ENCODE data around the gene HS3ST2. TPM values are rescaled to one million over a fixed set of nuclear protein-coding genes. Genes with fewer than 3 reads are reported as not detected.

The HS3ST2 gene
- total RNA-seq, 1 experiment from 2014 or later = not detected

DNA sequence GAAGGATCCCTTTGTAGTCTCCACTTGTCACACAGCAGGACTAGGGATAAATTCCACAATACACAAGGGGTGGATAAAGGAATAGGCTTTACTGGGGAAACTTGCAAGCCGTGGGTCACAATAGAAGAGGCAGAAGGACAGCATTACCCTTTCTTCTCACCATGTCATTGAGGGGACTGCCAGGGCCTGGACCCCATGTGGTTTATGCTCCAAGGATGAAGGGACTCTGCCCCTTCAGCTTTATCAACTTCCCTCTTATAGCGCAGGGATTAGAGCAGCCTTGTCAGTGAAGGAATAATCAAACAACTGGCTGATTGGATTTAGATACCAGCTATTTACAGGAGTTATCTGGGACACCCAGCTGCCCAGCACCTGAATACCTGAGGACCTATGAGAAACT is 89.8 kb downstream of the HS3ST2 start:
- no peaks in the 10 kb centered on the region for H3K9me3 Mint-ChIP-seq (ENCODE audit: low read depth, unreplicated experiment)
- H3K4me3 Mint-ChIP-seq (ENCODE audit: low read depth, unreplicated experiment) = no peak overlapping the region
- CTCF ChIA-PET = no interaction called here
- no TSS peak for BruUV-seq (replicated peaks)
- H3K27me3 Mint-ChIP-seq (ENCODE audit: unreplicated experiment) = peaks cover 57% of the 10 kb centered on the region
- H3K36me3 Mint-ChIP-seq (ENCODE audit: insufficient read depth, unreplicated experiment) = no peaks in the 10 kb centered on the region
- no peak overlapping the region for H3K27ac Mint-ChIP-seq (ENCODE audit: unreplicated experiment)
- H3K4me1 Mint-ChIP-seq (ENCODE audit: low read depth, unreplicated experiment) = no peaks in the 10 kb centered on the region
- no peak for TF ChIP-seq CTCF (IDR thresholded peaks at IDR 0.05; ENCODE audit: unreplicated experiment)
- intact Hi-C loops (cut with micrococcal nuclease; ENCODE audit: unreplicated experiment) = no loop called here
- DNase-seq = no peak

DNA sequence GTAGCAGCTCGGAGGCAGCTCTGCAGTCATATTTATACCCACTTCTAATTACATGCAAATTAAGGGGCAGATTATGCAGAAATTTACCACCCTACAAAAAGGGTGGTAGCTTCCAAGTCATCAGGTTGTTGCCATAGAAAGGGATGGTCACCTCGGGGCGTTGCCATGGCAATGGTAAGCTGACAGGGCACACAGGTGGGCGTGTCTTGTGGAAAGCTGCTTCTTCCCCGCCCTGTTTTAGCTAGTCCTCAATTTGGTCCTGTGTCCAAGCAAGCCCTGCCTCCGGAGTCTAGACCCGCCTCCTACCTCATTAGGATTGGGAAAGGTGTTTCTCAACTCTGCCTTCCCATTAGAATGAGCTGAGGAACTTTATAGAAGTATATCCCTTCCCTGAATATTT is 98.7 kb downstream of the HS3ST2 start:
- DNase-seq = no peak
- BruUV-seq (replicated peaks) = no TSS peak
- Mint-ChIP-seq H3K4me1 (ENCODE audit: low read depth, unreplicated experiment) (no peaks in the 10 kb centered on the region), H3K36me3 (ENCODE audit: insufficient read depth, unreplicated experiment) (no peaks in the 10 kb centered on the region), H3K27ac (ENCODE audit: unreplicated experiment) (no peak overlapping the region), H3K4me3 (ENCODE audit: low read depth, unreplicated experiment) (no peak overlapping the region), H3K9me3 (ENCODE audit: low read depth, unreplicated experiment) (peaks cover 3% of the 10 kb centered on the region), H3K27me3 (ENCODE audit: unreplicated experiment) (peaks cover 62% of the 10 kb centered on the region)
- intact Hi-C loops (cut with micrococcal nuclease; ENCODE audit: unreplicated experiment) = no loop called here
- TF ChIP-seq CTCF (IDR thresholded peaks at IDR 0.05; ENCODE audit: unreplicated experiment) = no peak
- CTCF ChIA-PET = no interaction called here

DNA sequence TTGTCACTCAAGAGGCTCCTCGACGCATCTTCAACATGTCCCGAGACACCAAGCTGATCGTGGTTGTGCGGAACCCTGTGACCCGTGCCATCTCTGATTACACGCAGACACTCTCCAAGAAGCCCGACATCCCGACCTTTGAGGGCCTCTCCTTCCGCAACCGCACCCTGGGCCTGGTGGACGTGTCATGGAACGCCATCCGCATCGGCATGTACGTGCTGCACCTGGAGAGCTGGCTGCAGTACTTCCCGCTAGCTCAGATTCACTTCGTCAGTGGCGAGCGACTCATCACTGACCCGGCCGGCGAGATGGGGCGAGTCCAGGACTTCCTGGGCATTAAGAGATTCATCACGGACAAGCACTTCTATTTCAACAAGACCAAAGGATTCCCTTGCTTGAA is 101.0 kb downstream of the HS3ST2 start:
- H3K4me3 Mint-ChIP-seq (ENCODE audit: low read depth, unreplicated experiment) = no peak overlapping the region
- TF ChIP-seq CTCF (IDR thresholded peaks at IDR 0.05; ENCODE audit: unreplicated experiment) = no peak
- H3K27me3 Mint-ChIP-seq (ENCODE audit: unreplicated experiment) = peaks cover 63% of the 10 kb centered on the region
- DNase-seq = no peak
- intact Hi-C loops (cut with micrococcal nuclease; ENCODE audit: unreplicated experiment) = no loop called here
- H3K36me3 Mint-ChIP-seq (ENCODE audit: insufficient read depth, unreplicated experiment) = no peaks in the 10 kb centered on the region
- H3K27ac Mint-ChIP-seq (ENCODE audit: unreplicated experiment) = no peak overlapping the region
- H3K4me1 Mint-ChIP-seq (ENCODE audit: low read depth, unreplicated experiment) = no peaks in the 10 kb centered on the region
- BruUV-seq (replicated peaks) = no TSS peak
- H3K9me3 Mint-ChIP-seq (ENCODE audit: low read depth, unreplicated experiment) = peaks cover 3% of the 10 kb centered on the region
- CTCF ChIA-PET = interaction anchor here (0.6 to 0.7 kb wide), 2 partner anchors 10 to 173 kb away, joined by 5 to 14 read pairs; no protein-coding TSS in a partner anchor

DNA sequence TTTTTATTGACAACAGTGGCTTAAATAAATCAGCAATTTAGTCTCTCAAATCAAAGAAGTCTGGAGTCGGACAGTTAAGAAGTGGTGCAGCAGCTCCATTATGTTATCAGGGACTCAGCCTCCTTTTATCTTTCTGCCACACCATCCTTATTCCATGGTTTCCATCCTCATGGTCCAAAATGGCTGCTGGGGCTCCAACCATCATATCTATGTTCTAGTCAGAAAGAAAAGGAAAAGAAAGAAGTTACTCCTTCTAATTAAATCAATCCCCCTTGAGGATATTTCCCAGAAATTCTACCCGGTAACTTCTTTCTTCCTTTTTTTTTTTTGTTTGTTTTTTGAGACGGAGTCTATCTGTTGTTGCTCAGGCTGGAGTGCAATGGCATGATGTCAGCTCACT is 109.5 kb downstream of the HS3ST2 start:
- Mint-ChIP-seq H3K4me3 (ENCODE audit: low read depth, unreplicated experiment) (no peak overlapping the region), H3K4me1 (ENCODE audit: low read depth, unreplicated experiment) (no peaks in the 10 kb centered on the region), H3K9me3 (ENCODE audit: low read depth, unreplicated experiment) (no peaks in the 10 kb centered on the region), H3K27me3 (ENCODE audit: unreplicated experiment) (peaks cover 99% of the 10 kb centered on the region), H3K36me3 (ENCODE audit: insufficient read depth, unreplicated experiment) (no peaks in the 10 kb centered on the region), H3K27ac (ENCODE audit: unreplicated experiment) (no peak overlapping the region)
- TF ChIP-seq CTCF (IDR thresholded peaks at IDR 0.05; ENCODE audit: unreplicated experiment) = no peak
- no peak for DNase-seq
- BruUV-seq (replicated peaks) = no TSS peak
- intact Hi-C loops (cut with micrococcal nuclease; ENCODE audit: unreplicated experiment) = no loop called here
- CTCF ChIA-PET = interaction anchor here (1.1 kb wide), 1 partner anchor 14 kb away, joined by 3 read pairs; no protein-coding TSS in a partner anchor
